GM12875 (cell line): ENCODE measurements around the gene PRG2.

Experiments used
- H3K4me3 ChIP-seq: one replicate; pipeline ENCODE4 v1.5.1; 2011; ENCODE audit warnings: low read depth, low read length, control low read depth
- CTCF ChIP-seq: IDR thresholded peaks from 2 replicates; pipeline ENCODE4 v1.5.1; 2011; ENCODE audit warnings: low read depth, mild to moderate bottlenecking, control low read depth, inconsistent platforms, low read length, moderate library complexity, borderline replicate concordance; ENCODE audit not compliant: insufficient read depth

PRG2 gene

DNA sequence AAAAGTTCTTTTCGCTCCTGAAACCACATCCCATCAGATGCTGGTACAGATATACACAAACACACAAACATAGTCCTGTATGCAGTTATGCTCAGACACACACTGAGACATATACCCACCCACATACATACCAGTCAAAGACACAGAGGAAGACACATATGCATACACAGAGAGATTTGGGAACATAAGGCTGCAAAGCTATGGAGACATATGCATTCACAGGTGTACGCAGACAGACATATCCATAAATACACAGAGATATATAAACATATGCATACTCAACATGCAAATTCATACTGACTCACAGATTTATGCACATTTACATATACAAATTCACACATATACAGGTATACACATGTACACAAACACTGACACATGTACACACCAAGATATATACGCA is 15.5 kb downstream of the PRG2 start:
- H3K4me3 ChIP-seq = no peak overlapping the region
- no peak for TF ChIP-seq CTCF

- TF ChIP-seq CTCF = no peak
- no peak overlapping the region for H3K4me3 ChIP-seq
Measured at GRCh38 chr11:57373146-57373545, 17.3 kb downstream of the PRG2 start.

- no peak for TF ChIP-seq CTCF
- H3K4me3 ChIP-seq = no peak overlapping the region
Measured at GRCh38 chr11:57370941-57371340, 19.5 kb downstream of the PRG2 start.

DNA sequence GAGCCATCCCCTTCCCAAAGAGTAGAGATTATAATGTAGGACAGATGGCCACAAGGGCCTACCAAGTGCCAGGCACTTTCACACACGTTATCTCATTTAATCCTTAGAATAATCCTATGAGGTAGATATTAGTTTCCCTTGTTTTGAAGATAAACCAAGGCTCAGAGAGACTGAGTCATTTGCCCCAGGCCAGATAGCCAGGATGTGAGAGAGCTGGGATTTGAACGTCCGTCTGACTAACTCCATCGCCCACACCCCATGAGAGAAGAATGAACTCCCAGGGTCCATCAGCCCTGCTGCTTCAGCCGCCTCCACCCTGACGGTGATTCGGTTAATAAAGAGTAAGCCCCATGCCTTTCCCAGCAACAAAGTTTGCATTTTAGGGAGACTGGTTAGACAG is 20.2 kb downstream of the PRG2 start:
- TF ChIP-seq CTCF = no peak
- H3K4me3 ChIP-seq = no peak overlapping the region

DNA sequence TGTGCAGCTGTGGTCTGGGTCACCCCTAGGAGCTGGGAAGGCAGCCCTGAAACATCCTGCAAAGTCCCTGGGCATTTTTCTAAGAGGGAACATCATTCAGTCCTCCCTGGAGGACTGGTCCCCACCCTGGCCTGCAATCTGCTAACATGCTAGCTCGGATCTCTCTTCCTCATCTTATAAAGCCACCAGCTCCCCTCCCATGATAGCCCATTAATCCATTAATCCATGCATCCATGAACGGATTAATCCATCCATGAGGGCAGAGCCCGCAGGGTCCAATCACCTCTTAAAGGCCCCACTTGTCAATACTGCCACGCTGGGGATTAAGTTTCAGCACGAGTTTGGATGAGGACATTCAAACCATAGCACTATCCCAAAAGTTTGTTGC is 21.6 kb downstream of the PRG2 start:
- TF ChIP-seq CTCF = no peak
- H3K4me3 ChIP-seq = no peak overlapping the region

DNA sequence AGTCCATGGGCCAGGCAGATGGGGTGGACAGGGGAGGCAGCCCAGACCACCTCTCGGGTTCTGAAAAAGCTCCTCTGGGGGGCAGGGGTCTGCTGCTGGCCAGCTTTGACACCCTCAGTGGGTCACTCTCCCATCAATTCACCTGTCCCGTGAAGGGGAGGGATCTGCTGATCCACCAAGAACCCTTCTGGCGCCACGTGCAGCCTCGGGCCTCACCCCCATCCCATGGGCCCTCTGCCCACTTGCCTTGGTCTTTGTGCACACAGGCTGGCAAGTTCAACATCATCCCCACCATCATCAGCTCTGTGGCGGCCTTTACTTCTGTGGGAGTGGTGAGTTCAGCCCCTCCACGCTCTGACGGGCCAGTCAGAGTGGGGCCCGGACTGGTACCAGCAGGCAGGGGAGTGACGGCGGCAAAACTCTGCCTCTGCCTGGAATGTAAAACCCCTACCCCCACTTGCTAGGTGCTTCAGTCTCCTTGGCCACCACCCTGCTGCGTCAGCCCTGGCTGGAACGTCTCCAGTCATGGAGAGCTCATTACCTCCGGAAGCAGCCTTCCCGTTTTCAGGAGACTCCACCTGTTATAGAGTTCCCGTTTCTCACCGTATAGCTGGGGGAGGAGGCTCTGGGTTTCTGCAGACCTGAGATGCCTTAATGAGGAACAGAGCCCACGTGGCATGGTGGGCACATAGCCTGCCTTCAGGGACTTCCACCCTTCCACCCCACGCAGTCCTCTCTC is 22.2 kb downstream of the PRG2 start:
- no peak for TF ChIP-seq CTCF
- H3K4me3 ChIP-seq = no peak overlapping the region

DNA sequence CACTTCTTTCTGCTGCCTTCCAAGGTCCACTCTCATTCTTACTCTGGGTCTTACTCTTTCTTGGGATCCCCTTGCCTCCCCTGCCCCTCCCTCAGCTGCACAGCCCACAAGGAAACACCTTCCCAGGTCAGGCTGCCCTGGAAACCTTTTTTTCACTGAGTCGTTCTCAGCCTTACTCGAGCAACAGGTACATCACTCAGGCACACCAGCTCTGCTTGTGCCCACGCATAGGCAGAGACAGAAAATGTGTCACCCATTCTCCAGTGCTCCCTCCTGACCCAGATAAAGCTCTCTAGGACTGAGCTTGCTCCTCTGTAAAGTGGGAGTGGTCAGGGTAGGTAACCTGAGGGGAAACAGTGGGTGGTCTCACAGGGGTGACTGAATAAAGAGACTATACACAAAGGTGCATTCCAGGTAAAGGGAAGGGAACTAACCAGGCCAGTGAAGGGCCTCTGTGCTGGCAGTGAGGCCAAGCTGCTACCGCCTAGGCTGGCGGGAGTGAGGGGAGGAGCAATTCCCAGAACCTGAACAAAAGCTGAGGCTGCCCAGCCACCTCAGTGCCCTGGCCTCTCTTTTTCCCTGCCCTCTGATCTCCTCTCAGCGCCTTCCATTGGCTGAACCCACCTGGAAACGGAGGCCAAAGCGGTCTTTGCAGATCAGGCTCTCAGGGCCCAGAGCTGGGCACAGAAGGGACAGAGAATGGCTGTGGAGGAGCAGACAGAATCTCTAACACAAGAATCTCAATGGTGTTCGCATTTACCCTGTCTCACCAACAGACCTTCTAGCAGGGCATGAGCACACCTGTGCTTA is 25.4 kb downstream of the PRG2 start:
- TF ChIP-seq CTCF = no peak
- H3K4me3 ChIP-seq = no peak overlapping the region
